GM18868 (cell line): ENCODE measurements around the gene TIMP3.
"Not testable (repeated sequence)": the region's sequence is repeated elsewhere in the genome, so short reads cannot be mapped to it uniquely, and the experiment has no call there.

ENCODE experiments used
- ATAC-seq: cut with Tn5 transposase; IDR thresholded peaks from one replicate; pipeline ENCODE4 v1.9.1; 2021; ENCODE audit warnings: mild to moderate bottlenecking, moderate library complexity; ENCODE audit not compliant: unreplicated experiment

Gene TIMP3

GRCh38 chr22:32801537-32802236 lies at the start of gene TIMP3:
TSS of gene TIMP3 (plus strand) at chr22:32801705. CDS start at chr22:32802002, 297 bp downstream.
- no peak for ATAC-seq

- no peak for ATAC-seq
These were observed 49.2 kb upstream of the TIMP3 start for GRCh38 chr22:32752326-32752725.

GRCh38 chr22:32752816-32753520 lies 48.5 kb upstream of the TIMP3 start:
- no peak for ATAC-seq

- no peak for ATAC-seq
These were observed 47.9 kb upstream of the TIMP3 start for GRCh38 chr22:32753591-32753990.

- no peak for ATAC-seq
These were observed 47.0 kb upstream of the TIMP3 start for GRCh38 chr22:32754413-32755041.

- not testable (repeated sequence) for ATAC-seq
These were observed 44.3 kb upstream of the TIMP3 start for GRCh38 chr22:32757086-32757762.

- ATAC-seq: no peak
These were observed 42.6 kb upstream of the TIMP3 start for GRCh38 chr22:32758866-32759385.

- ATAC-seq: no peak
These were observed 41.1 kb upstream of the TIMP3 start for GRCh38 chr22:32760396-32760795.

- ATAC-seq: no peak
These were observed 40.7 kb upstream of the TIMP3 start for GRCh38 chr22:32760815-32761214.

GRCh38 chr22:32761251-32761903 lies 40.1 kb upstream of the TIMP3 start:
- no peak for ATAC-seq

GRCh38 chr22:32764330-32765131 lies 37.0 kb upstream of the TIMP3 start:
- ATAC-seq: no peak

GRCh38 chr22:32765132-32765618 lies 36.3 kb upstream of the TIMP3 start:
- ATAC-seq: no peak

- no peak for ATAC-seq
These were observed 29.7 kb upstream of the TIMP3 start for GRCh38 chr22:32771756-32772155.

GRCh38 chr22:32775957-32776356 lies 25.5 kb upstream of the TIMP3 start:
- ATAC-seq: no peak

- ATAC-seq: no peak
These were observed 25.1 kb upstream of the TIMP3 start for GRCh38 chr22:32776397-32776796.

- no peak for ATAC-seq
These were observed 24.7 kb upstream of the TIMP3 start for GRCh38 chr22:32776802-32777201.

GRCh38 chr22:32777987-32778386 lies 23.5 kb upstream of the TIMP3 start:
- ATAC-seq: no peak

GRCh38 chr22:32780726-32781310 lies 20.7 kb upstream of the TIMP3 start:
- ATAC-seq: no peak

GRCh38 chr22:32781695-32782094 lies 19.8 kb upstream of the TIMP3 start:
- ATAC-seq: no peak
